Measurements from ENCODE around the gene RPL10A. TPM values are rescaled to one million over a fixed set of nuclear protein-coding genes. Genes with fewer than 3 reads are reported as not detected.

The RPL10A gene
- total and polyA plus RNA-seq, 2 of the 13 experiments (the other 11 are each of a cell fraction or from before 2014, with no cell fraction given), result 1,854 to 2,726 TPM

DNA sequence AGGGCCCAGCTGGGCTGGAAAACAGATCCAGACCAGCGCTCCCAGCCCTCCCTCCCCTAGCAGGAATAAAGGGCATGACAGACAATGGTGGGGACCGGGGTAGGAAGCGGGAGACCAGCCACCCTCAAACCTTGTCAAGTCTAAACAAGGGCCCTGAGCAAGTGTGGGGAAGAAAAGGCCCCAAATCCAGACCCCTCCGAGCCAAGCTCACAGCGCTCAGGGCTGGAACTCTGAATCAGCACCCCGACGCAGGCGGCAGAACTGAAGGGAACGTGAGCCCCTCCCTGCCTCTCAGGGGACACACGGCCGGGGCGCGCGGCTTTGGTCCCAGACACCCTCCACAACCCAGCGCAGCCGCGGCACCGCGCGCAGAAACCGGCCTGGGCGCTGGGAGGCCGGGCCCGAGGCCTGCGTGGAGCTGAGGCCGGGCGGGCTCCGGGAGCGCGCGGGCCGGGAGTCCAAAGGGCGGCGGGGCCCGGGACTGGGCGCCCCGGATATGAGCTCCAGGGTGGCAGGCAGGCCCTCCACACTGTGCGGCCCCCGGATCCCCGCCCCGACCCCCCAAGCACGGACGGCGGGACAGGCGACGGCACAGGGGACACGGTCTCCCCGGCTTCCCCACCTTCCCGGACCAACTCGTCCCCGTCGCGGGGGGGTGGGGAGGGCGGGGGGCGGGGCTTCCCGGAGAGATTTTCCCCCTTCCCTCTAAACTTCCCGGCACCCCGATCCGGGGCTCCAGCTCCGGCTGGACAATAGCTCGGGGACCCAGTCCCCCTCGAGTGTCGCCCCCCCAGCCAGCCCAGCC is 28.0 kb downstream of the RPL10A start (continued):
- peak; percentile 64; the same call in 1 of the 2 replicates for TF ChIP-seq GLI4 (CRISPR knock-in tag; IDR thresholded peaks at IDR 0.05; ENCODE audit: borderline replicate concordance)
- TF ChIP-seq, protein P1, sequence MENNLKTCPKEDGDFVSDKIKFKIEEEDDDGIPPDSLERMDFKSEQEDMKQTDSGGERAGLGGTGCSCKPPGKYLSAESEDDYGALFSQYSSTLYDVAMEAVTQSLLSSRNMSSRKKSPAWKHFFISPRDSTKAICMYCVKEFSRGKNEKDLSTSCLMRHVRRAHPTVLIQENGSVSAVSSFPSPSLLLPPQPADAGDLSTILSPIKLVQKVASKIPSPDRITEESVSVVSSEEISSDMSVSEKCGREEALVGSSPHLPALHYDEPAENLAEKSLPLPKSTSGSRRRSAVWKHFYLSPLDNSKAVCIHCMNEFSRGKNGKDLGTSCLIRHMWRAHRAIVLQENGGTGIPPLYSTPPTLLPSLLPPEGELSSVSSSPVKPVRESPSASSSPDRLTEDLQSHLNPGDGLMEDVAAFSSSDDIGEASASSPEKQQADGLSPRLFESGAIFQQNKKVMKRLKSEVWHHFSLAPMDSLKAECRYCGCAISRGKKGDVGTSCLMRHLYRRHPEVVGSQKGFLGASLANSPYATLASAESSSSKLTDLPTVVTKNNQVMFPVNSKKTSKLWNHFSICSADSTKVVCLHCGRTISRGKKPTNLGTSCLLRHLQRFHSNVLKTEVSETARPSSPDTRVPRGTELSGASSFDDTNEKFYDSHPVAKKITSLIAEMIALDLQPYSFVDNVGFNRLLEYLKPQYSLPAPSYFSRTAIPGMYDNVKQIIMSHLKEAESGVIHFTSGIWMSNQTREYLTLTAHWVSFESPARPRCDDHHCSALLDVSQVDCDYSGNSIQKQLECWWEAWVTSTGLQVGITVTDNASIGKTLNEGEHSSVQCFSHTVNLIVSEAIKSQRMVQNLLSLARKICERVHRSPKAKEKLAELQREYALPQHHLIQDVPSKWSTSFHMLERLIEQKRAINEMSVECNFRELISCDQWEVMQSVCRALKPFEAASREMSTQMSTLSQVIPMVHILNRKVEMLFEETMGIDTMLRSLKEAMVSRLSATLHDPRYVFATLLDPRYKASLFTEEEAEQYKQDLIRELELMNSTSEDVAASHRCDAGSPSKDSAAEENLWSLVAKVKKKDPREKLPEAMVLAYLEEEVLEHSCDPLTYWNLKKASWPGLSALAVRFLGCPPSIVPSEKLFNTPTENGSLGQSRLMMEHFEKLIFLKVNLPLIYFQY (CRISPR knock-in tag; IDR thresholded peaks at IDR 0.05; ENCODE audit: borderline replicate concordance), result peak; percentile 79
- TF ChIP-seq ZNF547 (CRISPR knock-in tag; IDR thresholded peaks at IDR 0.05), result peak; percentile 55; the same call in 1 of the 2 replicates
- TF ChIP-seq CREM (IDR thresholded peaks at IDR 0.05), result no peak
- TF ChIP-seq CREM (CRISPR knock-in tag; IDR thresholded peaks at IDR 0.05), result no peak
- TF ChIP-seq, protein P2, sequence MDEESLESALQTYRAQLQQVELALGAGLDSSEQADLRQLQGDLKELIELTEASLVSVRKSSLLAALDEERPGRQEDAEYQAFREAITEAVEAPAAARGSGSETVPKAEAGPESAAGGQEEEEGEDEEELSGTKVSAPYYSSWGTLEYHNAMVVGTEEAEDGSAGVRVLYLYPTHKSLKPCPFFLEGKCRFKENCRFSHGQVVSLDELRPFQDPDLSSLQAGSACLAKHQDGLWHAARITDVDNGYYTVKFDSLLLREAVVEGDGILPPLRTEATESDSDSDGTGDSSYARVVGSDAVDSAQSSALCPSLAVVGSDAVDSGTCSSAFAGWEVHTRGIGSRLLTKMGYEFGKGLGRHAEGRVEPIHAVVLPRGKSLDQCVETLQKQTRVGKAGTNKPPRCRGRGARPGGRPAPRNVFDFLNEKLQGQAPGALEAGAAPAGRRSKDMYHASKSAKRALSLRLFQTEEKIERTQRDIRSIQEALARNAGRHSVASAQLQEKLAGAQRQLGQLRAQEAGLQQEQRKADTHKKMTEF (CRISPR knock-in tag; IDR thresholded peaks at IDR 0.05), result 0 out of 2 replicates have a peak, but pooled peaks have one; percentile 16
- TF ChIP-seq ZNF629 (CRISPR knock-in tag; conservative IDR thresholded peaks at IDR 0.05), result no peak
- peak; percentile 35; the same call in 1 of the 2 replicates for TF ChIP-seq RAD21 (CRISPR knock-in tag; IDR thresholded peaks at IDR 0.05)
- 0 out of 2 replicates have a peak, but pooled peaks have one; percentile 13 for TF ChIP-seq ZNF746 (CRISPR knock-in tag; IDR thresholded peaks at IDR 0.05)
- TF ChIP-seq, protein P3, sequence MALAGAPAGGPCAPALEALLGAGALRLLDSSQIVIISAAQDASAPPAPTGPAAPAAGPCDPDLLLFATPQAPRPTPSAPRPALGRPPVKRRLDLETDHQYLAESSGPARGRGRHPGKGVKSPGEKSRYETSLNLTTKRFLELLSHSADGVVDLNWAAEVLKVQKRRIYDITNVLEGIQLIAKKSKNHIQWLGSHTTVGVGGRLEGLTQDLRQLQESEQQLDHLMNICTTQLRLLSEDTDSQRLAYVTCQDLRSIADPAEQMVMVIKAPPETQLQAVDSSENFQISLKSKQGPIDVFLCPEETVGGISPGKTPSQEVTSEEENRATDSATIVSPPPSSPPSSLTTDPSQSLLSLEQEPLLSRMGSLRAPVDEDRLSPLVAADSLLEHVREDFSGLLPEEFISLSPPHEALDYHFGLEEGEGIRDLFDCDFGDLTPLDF (CRISPR knock-in tag; IDR thresholded peaks at IDR 0.05), result peak; percentile 57; the same call in 1 of the 2 replicates
- TF ChIP-seq, protein P4, sequence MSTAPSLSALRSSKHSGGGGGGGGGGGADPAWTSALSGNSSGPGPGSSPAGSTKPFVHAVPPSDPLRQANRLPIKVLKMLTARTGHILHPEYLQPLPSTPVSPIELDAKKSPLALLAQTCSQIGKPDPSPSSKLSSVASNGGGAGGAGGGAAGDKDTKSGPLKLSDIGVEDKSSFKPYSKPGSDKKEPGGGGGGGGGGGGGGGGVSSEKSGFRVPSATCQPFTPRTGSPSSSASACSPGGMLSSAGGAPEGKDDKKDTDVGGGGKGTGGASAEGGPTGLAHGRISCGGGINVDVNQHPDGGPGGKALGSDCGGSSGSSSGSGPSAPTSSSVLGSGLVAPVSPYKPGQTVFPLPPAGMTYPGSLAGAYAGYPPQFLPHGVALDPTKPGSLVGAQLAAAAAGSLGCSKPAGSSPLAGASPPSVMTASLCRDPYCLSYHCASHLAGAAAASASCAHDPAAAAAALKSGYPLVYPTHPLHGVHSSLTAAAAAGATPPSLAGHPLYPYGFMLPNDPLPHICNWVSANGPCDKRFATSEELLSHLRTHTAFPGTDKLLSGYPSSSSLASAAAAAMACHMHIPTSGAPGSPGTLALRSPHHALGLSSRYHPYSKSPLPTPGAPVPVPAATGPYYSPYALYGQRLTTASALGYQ (CRISPR knock-in tag; IDR thresholded peaks at IDR 0.05), result 0 out of 2 replicates have a peak, but pooled peaks have one; percentile 42
- peak; percentile 89 for TF ChIP-seq PHF8 (CRISPR knock-in tag; IDR thresholded peaks at IDR 0.05)
- no peak for TF ChIP-seq HNF1B (CRISPR knock-in tag; IDR thresholded peaks at IDR 0.05)
- peak; percentile 62; the same call in 1 of the 2 replicates for TF ChIP-seq KLF12 (CRISPR knock-in tag; IDR thresholded peaks at IDR 0.05; ENCODE audit: borderline replicate concordance)
- peak; percentile 51; the same call in 1 of the 2 replicates for TF ChIP-seq KDM5B (CRISPR knock-in tag; IDR thresholded peaks at IDR 0.05; ENCODE audit: borderline replicate concordance)
- TF ChIP-seq ZSCAN30 (CRISPR knock-in tag; IDR thresholded peaks at IDR 0.05), result no peak
- TF ChIP-seq BCL6 (CRISPR knock-in tag; IDR thresholded peaks at IDR 0.05), result peak; percentile 30; the same call in 1 of the 2 replicates
- TF ChIP-seq HDAC1 (CRISPR knock-in tag; IDR thresholded peaks at IDR 0.05), result peak; percentile 81
- peak; percentile 60; the same call in 1 of the 2 replicates for TF ChIP-seq DR1 (CRISPR knock-in tag; IDR thresholded peaks at IDR 0.05)
